ENCODE results near the gene PNPLA5. TPM values are rescaled to one million over a fixed set of nuclear protein-coding genes. Genes with fewer than 3 reads are reported as not detected.

PNPLA5 gene
- total RNA-seq, 1 experiment from 2014 or later = not detected

- no peaks in the 10 kb centered on the region for H3K36me3 ChIP-seq (ENCODE audit: low read depth)
- H3K4me1 ChIP-seq (replicated peaks; ENCODE audit: insufficient read depth) = no peaks in the 10 kb centered on the region
- H3K4me3 ChIP-seq = no peak overlapping the region
- H3K79me2 ChIP-seq (ENCODE audit: low read depth) = no peaks in the 10 kb centered on the region
- H3K27ac ChIP-seq = no peak overlapping the region
- H3F3A ChIP-seq (ENCODE audit: insufficient read depth, low read depth) = no peaks in the 10 kb centered on the region
- H2AFZ ChIP-seq = no peak overlapping the region
- H3K27me3 ChIP-seq (ENCODE audit: insufficient read depth, low read depth) = peaks cover 41% of the 10 kb centered on the region
- POLR2A ChIA-PET (ENCODE audit: unreplicated experiment) = no interaction called here
- BruUV-seq (replicated peaks) = no TSS peak
- no peaks in the 10 kb centered on the region for H3K9me3 ChIP-seq (ENCODE audit: insufficient read depth, low read depth)
- no peak overlapping the region for H3K4me2 ChIP-seq
- no peaks in the 10 kb centered on the region for H4K20me1 ChIP-seq (ENCODE audit: insufficient read depth)
- no peaks in the 10 kb centered on the region for H3K9me2 ChIP-seq (ENCODE audit: insufficient read depth)
- intact Hi-C loops (cut with micrococcal nuclease; ENCODE audit: unreplicated experiment) = no loop called here
- CTCF ChIA-PET = interaction anchor here (0.6 to 1.1 kb wide), 8 partner anchors 9 to 618 kb away, joined by 3 to 9 read pairs (median 4); no protein-coding TSS in a partner anchor
- TF ChIP-seq, protein P1, sequence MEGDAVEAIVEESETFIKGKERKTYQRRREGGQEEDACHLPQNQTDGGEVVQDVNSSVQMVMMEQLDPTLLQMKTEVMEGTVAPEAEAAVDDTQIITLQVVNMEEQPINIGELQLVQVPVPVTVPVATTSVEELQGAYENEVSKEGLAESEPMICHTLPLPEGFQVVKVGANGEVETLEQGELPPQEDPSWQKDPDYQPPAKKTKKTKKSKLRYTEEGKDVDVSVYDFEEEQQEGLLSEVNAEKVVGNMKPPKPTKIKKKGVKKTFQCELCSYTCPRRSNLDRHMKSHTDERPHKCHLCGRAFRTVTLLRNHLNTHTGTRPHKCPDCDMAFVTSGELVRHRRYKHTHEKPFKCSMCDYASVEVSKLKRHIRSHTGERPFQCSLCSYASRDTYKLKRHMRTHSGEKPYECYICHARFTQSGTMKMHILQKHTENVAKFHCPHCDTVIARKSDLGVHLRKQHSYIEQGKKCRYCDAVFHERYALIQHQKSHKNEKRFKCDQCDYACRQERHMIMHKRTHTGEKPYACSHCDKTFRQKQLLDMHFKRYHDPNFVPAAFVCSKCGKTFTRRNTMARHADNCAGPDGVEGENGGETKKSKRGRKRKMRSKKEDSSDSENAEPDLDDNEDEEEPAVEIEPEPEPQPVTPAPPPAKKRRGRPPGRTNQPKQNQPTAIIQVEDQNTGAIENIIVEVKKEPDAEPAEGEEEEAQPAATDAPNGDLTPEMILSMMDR (conservative IDR thresholded peaks at IDR 0.05) = no peak
- TF ChIP-seq EZH2 (IDR thresholded peaks at IDR 0.05; ENCODE audit: low read depth) = no peak
- DNase-seq = no peak
Observed at GRCh38 chr22:43883719-43884415, 7.9 kb downstream of the PNPLA5 start.

GRCh38 chr22:43883012-43883661 lies 8.7 kb downstream of the PNPLA5 start:
- Histone ChIP-seq H3K27ac (no peak overlapping the region), H3F3A (ENCODE audit: insufficient read depth, low read depth) (no peaks in the 10 kb centered on the region), H3K9me2 (ENCODE audit: insufficient read depth) (no peaks in the 10 kb centered on the region), H3K27me3 (ENCODE audit: insufficient read depth, low read depth) (peaks cover 42% of the 10 kb centered on the region), H3K79me2 (ENCODE audit: low read depth) (no peaks in the 10 kb centered on the region), H3K9me3 (ENCODE audit: insufficient read depth, low read depth) (no peaks in the 10 kb centered on the region), H3K36me3 (ENCODE audit: low read depth) (no peaks in the 10 kb centered on the region), H3K4me2 (no peak overlapping the region), H2AFZ (no peak overlapping the region), H4K20me1 (ENCODE audit: insufficient read depth) (no peaks in the 10 kb centered on the region), H3K4me1 (replicated peaks; ENCODE audit: insufficient read depth) (no peaks in the 10 kb centered on the region), H3K4me3 (no peak overlapping the region)
- intact Hi-C loops (cut with micrococcal nuclease; ENCODE audit: unreplicated experiment) = no loop called here
- peak; percentile 66 to 81 for DNase-seq
- TF ChIP-seq EZH2 (IDR thresholded peaks at IDR 0.05; ENCODE audit: low read depth) = no peak
- TF ChIP-seq, protein P1 (conservative IDR thresholded peaks at IDR 0.05) = peak; percentile 94
- ChIA-PET POLR2A (ENCODE audit: unreplicated experiment) (no interaction called here), CTCF (interaction anchor here (0.6 to 1.1 kb wide), 9 partner anchors 16 to 617 kb away, joined by 3 to 9 read pairs (median 3); no protein-coding TSS in a partner anchor)
- no TSS peak for BruUV-seq (replicated peaks)

GRCh38 chr22:43882122-43882767 lies 9.6 kb downstream of the PNPLA5 start:
- Histone ChIP-seq H3K9me2 (ENCODE audit: insufficient read depth) (no peaks in the 10 kb centered on the region), H2AFZ (no peak overlapping the region), H3K4me3 (no peak overlapping the region), H3K4me2 (no peak overlapping the region), H3K27ac (no peak overlapping the region), H4K20me1 (ENCODE audit: insufficient read depth) (no peaks in the 10 kb centered on the region), H3K36me3 (ENCODE audit: low read depth) (no peaks in the 10 kb centered on the region), H3K79me2 (ENCODE audit: low read depth) (no peaks in the 10 kb centered on the region), H3K27me3 (ENCODE audit: insufficient read depth, low read depth) (peaks cover 50% of the 10 kb centered on the region), H3K9me3 (ENCODE audit: insufficient read depth, low read depth) (no peaks in the 10 kb centered on the region), H3F3A (ENCODE audit: insufficient read depth, low read depth) (no peaks in the 10 kb centered on the region), H3K4me1 (replicated peaks; ENCODE audit: insufficient read depth) (no peaks in the 10 kb centered on the region)
- no TSS peak for BruUV-seq (replicated peaks)
- POLR2A ChIA-PET (ENCODE audit: unreplicated experiment) = no interaction called here
- intact Hi-C loops (cut with micrococcal nuclease; ENCODE audit: unreplicated experiment) = no loop called here
- no peak for DNase-seq
- no peak for TF ChIP-seq EZH2 (IDR thresholded peaks at IDR 0.05; ENCODE audit: low read depth)
- TF ChIP-seq, protein P1 (conservative IDR thresholded peaks at IDR 0.05) = no peak
- CTCF ChIA-PET = interaction anchor here (1.0 to 1.1 kb wide), 3 partner anchors 15 to 63 kb away, joined by 3 to 9 read pairs (median 3); no protein-coding TSS in a partner anchor
